Esophagus muscularis mucosa (tissue), 4 donors: ENCODE results near the gene KSR1.

Experiments
- CTCF ChIP-seq, 3 experiments: fragments of 200-600 bp in 2 of 3; fragments of 450-650 bp in 1 of 3; sonication (generic) in 2 of 3; IDR thresholded peaks; one replicate each; pipeline ENCODE4 v1.5.1; 2017 to 2019; ENCODE audit warnings: antibody characterized with exemption in 3 of 3, mild to moderate bottlenecking in 2 of 3, moderate library complexity in 1 of 3
- EP300 ChIP-seq: sonication (generic); formaldehyde crosslinking; IDR thresholded peaks from one replicate; pipeline ENCODE4 v1.6.1; 2017; ENCODE audit warnings: antibody characterized with exemption
- POLR2AphosphoS5 ChIP-seq, 2 donors: sonication (generic); formaldehyde crosslinking; IDR thresholded peaks; one replicate each; pipeline ENCODE4 v1.6.1; 2017; ENCODE audit warnings: antibody characterized with exemption in 2 of 2

GRCh38 chr17:27520491-27521185, 64.4 kb downstream of the KSR1 start:
- no peak for TF ChIP-seq CTCF (IDR thresholded peaks at IDR 0.05)
- no peak for TF ChIP-seq POLR2AphosphoS5 (IDR thresholded peaks at IDR 0.05)
- TF ChIP-seq EP300 = no peak
